Skin epidermis (tissue), 12 donors: ENCODE measurements around the gene NEGR1.

ENCODE experiments used
- H3K27ac ChIP-seq, 21 experiments: fragments of 200-600 bp; sonication (generic) in 11 of 21; one replicate each; pipeline ENCODE4 v1.5.0; 2020; ENCODE audit warnings: mild to moderate bottlenecking in 3 of 21, inconsistent platforms in 2 of 21, moderate library complexity in 2 of 21
- H3K4me3 ChIP-seq, 7 experiments: fragments of 200-600 bp; sonication (generic) in 2 of 7; one replicate each; pipeline ENCODE4 v1.5.0; 2020; ENCODE audit warnings: inconsistent platforms in 2 of 7, mild to moderate bottlenecking in 2 of 7, moderate library complexity in 1 of 7

The NEGR1 gene

DNA sequence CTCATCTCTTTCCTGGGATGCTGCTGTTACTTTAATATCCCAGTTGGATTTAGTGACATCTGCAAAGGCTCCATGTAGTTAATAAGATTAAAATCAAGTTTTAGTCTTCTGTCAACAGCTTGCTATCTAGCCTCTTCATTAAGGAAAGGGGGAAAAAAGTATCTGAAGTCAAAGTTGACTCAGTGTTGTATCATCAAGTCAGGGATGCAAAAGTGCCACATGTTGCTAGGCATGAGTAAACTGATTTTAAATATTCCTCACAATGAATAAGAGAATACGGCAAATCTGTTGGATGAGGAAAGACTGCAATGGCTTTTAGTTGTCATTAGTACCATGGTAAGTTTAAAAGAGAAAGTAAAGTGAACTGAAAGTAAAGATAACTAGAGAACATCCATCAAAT is 818.3 kb downstream of the NEGR1 start:
- Histone ChIP-seq H3K4me3 (no peak overlapping the region), H3K27ac (no peak overlapping the region)

DNA sequence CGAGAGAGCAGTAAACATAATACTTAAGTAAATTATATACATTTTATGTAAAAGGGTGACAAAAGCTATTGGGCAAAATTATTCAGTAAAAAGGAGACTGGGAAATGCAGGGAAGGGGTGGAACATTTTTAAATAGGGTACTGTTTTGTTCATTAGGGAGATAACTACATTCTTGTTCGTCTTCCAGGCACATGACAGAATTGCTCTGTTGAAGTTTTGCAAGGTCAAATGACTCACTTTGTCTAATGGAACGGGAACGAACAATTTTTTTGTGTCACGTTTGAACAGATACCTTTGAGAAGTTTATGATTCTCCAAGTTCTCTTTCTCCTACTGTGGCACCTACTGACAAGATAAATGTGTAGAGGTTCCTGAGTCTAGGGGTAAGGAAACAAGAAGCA is 819.2 kb downstream of the NEGR1 start:
- no peak overlapping the region for H3K27ac ChIP-seq
- H3K4me3 ChIP-seq, result no peak overlapping the region

DNA sequence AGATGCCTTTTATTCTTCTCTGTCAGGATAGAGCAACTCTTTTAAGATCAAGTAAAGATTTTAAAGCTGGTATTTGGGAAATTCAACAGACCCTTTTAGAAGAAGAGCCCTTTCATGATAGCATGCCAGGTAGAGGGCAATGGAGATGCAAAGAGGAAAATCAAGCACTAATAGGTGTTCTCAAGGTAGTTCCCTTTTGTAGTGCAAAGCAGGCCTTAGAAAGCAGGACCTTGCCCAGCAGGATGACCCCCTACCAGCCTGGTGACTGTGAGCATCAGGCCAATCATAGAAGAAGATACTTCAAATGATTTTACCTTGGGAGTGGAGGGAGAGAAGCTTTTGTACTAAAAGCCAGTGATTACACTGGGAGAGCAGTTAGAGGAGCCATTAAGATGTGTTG is 820.1 kb downstream of the NEGR1 start:
- H3K27ac ChIP-seq, result no peak overlapping the region
- no peak overlapping the region for H3K4me3 ChIP-seq

DNA sequence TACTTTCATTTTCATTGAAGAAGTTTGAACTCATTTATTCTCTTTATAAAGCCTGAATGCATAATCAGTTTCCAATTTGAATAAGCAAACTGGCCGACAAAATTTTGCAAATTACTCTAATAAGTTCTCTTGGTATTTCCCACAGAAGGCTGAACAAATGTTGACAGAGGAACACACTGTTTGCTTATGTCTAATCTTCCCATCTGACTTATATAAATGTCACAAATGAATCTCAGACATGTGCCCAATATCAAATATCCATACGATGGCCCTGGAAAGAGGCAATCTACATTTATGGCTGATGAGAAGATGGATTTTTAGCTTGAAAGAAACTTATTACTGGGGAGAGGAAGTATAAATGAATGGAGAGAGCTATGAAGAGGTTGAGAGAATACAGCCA is 820.9 kb downstream of the NEGR1 start:
- Histone ChIP-seq H3K4me3 (no peak overlapping the region), H3K27ac (no peak overlapping the region)

DNA sequence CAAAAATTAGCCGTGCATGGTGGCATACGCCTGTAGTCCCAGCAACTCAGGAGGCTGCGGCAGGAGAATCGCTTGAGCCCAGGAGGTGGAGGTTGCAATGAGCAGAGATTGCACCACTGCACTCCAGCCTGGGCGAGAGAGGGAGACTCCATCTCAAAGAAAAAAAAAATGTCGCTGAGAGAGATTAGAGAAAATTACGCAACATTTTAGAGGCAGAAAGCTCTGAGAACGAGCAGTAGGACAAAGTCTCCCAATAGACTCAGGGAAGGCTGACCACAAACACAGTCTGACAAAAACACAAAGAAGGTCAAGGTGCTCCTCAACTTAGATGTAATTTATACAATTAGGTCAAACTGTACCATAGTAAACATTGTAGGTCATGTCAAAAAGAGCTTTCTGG is 833.9 kb downstream of the NEGR1 start:
- H3K4me3 ChIP-seq, result no peak overlapping the region

DNA sequence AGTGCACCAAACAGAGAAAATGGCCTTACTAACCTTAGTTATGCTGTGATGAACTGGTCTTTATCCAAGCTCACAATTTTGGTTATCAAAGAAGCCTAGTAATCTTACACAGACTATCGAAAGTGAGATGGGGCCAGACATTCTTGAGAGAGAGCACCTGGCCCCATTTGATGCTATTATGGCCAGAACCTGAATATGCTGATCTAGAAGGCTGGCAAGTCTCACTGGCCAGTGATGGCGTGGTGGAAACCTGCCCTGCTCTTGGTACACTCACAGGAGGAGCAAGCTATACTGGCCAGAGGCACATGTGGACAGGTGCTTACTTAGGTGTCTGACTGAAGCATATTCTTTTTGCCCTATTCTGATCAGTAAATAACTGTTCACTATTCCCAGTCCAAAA is 843.7 kb downstream of the NEGR1 start:
- no peak overlapping the region for H3K4me3 ChIP-seq
- H3K27ac ChIP-seq, result no peak overlapping the region

More for the DNA sequence above, 833.9 kb downstream of the NEGR1 start:
- H3K27ac ChIP-seq, result no peak overlapping the region

DNA sequence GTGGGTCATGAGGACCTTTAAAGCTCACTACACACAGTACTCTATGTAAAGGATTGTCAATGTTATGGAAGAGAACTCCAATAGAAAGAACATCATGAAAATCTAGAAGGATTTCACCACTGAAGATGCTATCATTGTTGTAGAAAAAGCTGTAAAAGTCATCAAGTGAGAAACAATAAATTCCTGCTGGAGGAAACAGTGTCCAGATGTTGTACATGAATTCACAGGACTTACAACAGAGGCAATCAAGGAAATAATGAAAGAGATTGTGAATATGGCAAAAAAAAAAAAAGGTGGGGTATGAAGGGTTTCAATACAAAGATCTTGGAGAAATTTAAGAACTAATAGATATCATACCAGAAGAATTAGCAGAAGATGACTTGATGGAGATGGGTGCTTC is 846.4 kb downstream of the NEGR1 start:
- H3K4me3 ChIP-seq, result no peak overlapping the region

DNA sequence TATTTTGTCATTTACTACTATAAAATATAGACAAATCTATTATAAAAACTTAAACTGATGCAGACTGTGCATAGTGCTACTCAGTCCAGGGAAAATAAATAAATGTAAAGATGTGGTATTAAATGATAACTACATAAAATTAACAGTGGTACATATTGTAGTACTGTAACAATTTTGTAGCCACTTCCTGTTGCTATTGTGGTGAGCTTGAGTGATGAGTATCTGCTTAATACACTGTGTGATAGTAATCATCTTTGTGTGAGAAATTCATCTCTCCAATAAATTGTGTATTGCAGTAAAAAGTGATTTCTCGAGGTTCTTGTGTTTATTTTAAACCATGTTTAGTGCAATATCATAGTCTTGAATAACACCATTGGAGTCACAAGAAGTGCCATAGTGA is 848.1 kb downstream of the NEGR1 start:
- no peak overlapping the region for H3K4me3 ChIP-seq
- no peak overlapping the region for H3K27ac ChIP-seq

More for the DNA sequence above, 846.4 kb downstream of the NEGR1 start:
- H3K27ac ChIP-seq, result no peak overlapping the region

DNA sequence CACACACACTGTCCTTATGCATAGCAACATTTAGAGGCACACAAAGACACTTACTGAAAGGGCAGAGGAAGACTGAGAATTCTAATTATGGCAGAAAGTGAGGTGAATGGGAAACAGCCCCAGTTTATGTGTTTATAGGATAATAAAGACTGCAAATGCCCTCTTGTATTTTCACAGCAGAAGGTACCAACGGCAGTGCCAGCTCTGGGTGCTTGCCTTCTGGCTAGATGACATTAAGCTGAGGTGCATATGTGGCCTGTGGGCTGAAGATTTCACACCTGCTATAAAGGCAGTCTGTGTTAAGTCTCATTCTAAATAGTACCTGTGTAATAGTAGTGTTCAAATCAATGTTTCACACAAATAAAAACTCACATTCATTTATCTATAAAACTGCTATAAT is 854.3 kb downstream of the NEGR1 start:
- Histone ChIP-seq H3K4me3 (no peak overlapping the region), H3K27ac (no peak overlapping the region)

DNA sequence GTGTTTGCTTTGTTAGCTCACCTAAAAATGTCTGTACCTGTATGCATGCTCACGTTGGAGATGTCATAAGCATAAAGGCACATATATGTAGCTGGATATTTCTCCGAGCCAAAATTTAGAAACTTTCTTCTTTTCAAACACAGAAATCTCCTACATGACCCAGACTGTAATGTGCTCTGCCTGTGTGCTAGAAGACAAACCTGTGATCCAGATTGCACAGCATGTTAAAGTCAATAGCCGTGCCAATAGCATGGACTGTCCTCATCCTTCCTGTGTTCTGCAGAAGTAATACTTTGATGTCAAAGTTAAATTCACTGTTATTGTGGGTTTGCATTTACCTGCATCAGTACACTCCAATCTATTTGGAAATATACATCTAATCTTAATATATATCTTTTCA is 855.3 kb downstream of the NEGR1 start:
- no peak overlapping the region for H3K27ac ChIP-seq
- H3K4me3 ChIP-seq, result no peak overlapping the region

DNA sequence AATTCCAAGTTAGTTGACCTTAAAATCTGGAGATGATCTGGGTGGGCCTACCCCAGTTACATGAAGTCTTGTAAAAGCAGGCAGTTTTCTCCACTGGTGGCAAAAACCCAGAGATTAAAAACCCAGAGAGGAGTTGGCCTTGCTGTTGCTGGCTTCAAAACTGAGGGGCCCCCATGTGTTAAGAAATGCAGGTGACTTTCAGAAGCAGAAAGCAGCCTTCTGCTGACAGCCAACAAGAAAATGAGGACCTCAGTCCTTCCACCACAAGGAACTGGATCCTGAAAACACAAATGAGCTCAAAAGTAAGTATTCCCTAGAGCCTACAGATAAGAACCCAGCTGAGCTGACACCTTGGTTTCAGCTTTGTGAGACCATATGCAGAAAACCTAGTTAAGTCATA is 857.8 kb downstream of the NEGR1 start:
- H3K27ac ChIP-seq, result no peak overlapping the region
- no peak overlapping the region for H3K4me3 ChIP-seq

DNA sequence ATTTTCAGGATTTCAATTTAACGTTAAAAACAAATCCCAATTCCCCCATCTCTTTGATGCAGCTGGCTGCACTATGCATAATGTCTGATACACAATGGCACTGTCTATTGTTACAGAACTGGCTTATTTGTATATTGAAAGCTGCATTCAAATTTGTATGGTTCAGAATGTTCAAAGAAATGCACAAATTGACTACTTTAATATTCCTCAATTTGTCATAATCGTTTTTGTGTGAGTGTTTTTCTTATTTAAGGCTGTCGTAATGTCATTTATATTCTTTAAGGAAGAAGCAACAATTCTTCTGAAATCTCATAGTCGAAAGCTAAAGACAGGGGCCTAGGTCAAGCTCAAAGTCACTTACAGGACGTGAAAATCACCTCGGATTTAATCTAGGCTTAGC is 860.1 kb downstream of the NEGR1 start:
- H3K27ac ChIP-seq, result no peak overlapping the region
- no peak overlapping the region for H3K4me3 ChIP-seq

DNA sequence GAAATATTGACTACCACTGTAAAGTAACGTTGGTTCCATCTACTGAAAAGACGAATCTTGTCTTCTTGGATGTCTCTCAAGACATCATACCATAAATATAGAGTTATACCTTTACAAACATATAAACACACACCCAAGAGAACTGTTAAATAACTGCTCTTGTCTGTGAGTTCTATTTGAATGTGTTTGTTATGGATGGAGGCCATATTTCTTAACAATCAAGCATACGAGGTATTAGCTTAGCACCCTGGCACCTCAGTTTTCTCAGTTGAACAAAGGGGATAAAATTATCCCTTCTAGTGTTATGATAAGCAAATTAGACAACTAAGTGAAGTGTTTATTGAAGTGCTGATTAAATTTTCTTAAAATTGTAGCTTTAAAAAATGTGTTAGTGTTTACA is 864.9 kb downstream of the NEGR1 start:
- H3K27ac ChIP-seq, result no peak overlapping the region
- no peak overlapping the region for H3K4me3 ChIP-seq

DNA sequence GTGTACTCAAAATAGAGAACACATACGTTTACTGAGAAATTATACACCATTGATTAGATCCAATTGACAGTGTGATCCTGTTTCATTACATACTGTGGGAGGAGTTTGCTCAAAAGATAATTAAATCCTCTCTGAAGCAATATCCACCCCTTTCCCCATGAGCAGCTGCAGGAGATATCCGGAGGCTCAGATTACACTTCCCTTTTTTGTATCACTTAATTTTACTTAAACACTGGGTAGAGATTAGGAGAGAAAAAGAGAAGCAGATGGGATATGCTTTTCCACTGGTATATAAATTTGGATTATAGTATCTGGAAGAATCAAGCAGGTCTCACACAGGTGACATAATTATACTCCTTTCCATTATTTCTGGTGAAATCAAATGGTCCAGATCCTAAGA is 868.2 kb downstream of the NEGR1 start:
- no peak overlapping the region for H3K4me3 ChIP-seq

DNA sequence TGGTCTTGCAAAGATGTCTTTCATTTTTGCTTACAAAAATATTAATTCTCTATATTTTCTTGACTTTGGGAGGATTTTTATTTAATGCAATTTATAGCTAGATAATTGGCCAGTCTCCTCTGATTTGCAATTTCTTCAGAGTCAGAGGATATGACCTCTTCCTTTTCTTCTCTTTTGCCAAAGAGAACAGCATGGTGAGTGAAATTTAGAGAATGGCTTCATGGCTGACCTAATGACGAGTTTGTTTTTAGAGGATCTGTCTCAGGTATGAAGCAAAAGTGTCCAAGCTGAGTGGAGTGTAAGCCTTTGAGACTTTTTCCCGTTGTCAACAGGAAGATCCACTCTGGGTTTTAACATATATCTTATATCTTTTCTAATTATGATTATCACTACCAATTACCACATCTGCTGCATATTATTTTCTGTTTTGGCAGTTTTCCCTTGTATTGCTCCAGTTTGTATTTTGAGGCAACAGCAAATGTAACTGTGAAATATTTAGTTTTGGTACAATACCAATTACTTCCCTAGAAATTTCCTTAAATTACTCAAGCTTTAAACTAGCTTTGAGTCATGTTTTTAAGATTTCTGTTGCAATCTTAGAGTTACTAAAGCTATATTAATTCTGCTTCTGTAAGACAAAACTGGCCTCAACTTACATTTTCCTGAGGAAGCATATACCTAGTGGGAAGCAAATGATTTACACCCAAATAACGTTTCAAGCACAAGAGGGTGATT is 868.7 kb downstream of the NEGR1 start:
- H3K27ac ChIP-seq, result no peak overlapping the region
- H3K4me3 ChIP-seq, result no peak overlapping the region

More for the DNA sequence above, 868.2 kb downstream of the NEGR1 start:
- no peak overlapping the region for H3K27ac ChIP-seq

DNA sequence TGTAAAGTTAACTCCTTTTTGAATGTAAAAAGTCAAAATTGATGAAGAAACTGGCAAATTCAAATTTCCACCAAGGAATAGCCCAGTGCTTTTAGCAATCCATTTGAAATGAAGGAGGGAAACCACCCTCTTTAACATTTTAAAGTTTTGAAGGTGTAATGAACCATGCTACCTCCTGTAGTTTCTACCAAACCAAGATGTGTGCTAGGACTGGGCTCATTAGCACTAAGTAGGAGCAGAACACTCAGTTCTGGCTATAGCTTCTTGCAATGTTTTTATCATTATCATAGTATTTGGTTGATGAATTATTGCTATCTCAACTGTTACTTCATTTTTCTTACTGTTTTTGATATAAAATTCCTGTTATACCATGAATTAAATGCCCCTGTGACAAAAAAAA is 882.3 kb downstream of the NEGR1 start:
- no peak overlapping the region for H3K4me3 ChIP-seq
- no peak overlapping the region for H3K27ac ChIP-seq

DNA sequence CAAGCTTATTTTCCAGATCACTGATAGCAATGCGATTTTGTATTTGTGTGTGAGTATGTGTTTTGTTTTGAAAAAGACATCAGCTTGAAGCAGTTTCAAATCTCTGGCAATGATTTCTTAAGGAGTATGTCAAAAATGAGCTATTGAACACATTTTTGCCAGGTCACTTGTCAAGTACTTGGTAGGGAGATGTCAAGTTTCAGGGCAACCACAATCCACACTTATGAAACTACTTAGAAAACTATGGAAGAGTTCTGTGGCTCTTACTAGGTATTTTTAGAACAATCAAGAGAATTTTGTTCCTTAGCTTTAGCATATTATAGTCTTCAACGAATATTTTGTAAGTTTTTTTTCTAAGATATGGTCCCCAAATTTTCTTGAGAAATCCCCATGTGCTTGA is 882.7 kb downstream of the NEGR1 start:
- H3K4me3 ChIP-seq, result no peak overlapping the region
- no peak overlapping the region for H3K27ac ChIP-seq

DNA sequence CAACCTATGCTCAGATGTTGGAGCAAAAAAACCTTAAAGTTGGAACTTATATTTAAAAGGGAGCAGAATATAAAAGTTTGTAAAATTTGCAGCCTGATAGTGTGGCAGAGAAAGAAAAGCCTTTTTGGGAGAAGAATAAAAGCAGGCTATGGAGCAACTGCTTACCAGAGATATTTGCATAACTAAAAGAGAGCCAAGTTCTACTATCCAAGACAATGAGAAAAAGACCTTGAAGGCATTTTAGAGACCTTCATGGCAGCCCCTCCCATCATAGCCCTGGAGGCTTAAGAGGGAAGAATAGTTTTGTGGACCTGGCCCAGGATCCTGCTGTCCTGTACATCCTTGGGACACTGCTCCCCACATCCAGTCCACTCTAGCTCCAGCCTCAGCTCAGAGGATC is 889.0 kb downstream of the NEGR1 start:
- Histone ChIP-seq H3K4me3 (no peak overlapping the region), H3K27ac (no peak overlapping the region)

DNA sequence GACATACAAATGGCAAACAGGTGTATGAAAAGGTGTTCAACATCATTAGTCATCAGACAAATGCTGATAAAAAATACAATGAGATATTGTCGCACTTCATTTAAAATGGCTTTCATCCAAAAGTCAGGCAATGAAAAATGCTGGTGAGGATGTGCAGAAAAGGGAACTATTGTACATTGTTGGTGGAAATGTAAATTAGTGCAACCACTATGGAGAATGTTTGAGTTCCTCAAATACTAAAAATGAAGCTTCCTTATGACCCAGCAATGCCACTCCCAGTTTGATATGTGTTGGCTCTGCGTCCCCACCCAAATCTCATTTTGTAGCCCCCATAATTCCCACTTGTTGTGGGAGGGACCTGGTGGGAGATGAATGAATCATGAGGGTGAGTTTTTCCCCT is 891.8 kb downstream of the NEGR1 start:
- Histone ChIP-seq H3K27ac (no peak overlapping the region), H3K4me3 (no peak overlapping the region)

DNA sequence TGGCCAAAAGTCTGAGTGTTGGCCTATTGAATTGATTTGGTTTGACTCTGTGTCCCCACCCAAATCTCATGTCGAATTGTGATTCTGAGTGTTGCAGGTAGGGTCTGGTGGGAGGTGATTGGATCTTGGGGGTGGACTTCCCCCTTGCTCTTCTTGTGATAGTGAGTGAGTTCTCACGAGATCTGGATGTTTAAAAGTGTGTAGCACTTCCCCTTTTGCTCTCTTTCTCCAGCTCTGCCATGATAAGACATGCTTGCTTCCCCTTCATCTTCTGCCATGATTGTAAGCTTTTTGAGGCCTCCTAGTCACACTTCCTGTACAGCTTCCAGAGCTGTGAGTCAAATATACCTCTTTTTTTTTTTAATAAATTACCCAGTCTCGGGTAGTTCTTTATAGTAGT is 904.5 kb downstream of the NEGR1 start:
- Histone ChIP-seq H3K27ac (no peak overlapping the region), H3K4me3 (no peak overlapping the region)

DNA sequence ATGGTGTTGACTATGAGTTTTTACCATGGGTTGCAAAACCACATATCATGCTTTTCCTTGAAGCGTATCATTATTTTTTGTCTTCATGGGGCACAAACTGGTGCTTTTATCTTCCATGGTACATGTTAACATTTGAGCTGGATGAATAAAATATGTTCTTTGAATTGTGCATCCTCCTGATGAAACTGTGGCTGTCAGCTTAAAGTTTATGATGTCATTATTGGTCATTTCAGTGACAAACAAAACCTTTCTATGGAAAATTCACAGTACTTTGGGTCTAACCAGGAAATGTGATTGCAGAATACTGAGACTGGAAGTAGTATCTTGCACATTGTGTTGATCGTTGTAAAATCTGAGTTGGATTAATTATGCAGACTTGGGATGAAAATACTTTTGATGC is 909.8 kb downstream of the NEGR1 start:
- no peak overlapping the region for H3K27ac ChIP-seq
- no peak overlapping the region for H3K4me3 ChIP-seq

DNA sequence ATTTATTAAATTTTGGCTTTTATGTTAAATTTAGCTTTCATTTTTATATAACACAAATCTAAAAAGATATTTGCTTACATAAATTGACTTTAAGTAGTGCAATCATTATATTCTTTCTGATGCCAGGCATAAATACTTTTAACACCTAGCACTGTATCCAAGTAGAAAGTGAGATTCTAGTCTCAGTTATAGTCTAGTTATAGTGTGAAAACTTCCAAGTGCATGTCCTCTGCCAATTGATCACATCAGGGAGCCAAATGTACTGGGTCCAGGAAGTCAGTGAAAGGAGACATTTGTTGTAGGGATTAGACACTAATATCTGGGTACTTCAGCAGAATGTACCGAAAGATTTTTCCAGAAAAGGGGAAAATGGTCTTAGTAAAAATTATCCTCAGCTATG is 910.8 kb downstream of the NEGR1 start:
- Histone ChIP-seq H3K27ac (no peak overlapping the region), H3K4me3 (no peak overlapping the region)
